GM19238 (cell line): ENCODE measurements around the gene KRTAP19-4.
"Not testable (repeated sequence)": the region's sequence is repeated elsewhere in the genome, so short reads cannot be mapped to it uniquely, and the experiment has no call there.

Source experiments
- DNase-seq: peaks from one replicate; pipeline ENCODE4 v3.0.0; 2011; ENCODE audit warnings: low spot score; ENCODE audit not compliant: insufficient read length

Gene KRTAP19-4

GRCh38 chr21:30497065-30497464 is at the start of gene KRTAP19-4:
TSS of gene KRTAP19-4 (minus strand) at chr21:30497165. CDS start at chr21:30497110, 55 bp downstream.
- DNase-seq = no peak

DNA sequence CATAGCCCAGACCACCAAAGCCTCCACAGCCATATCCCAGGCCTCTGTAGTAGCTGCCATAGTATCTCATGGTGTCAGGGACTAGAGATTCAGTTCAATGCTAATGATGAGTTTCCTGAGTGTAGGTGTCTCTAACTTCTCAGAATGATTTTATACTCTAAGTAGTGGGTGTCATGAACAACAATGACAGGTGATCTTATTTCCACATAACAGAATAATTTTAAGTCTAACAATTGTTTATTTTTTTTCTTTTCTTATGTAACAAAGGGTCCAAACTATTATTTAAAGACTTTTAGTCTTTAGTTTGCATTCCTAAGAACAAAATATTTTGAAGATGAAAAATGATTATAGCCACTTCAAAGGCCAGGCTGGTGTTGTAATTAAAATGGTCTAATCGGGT is 44.8 kb upstream of the KRTAP19-4 start, which contains the start of gene KRTAP19-6:
KRTAP19-6 (minus strand) TSS at position 101 of the 400 bp plus-strand sequence; CDS start at position 70, 31 bp downstream.
- DNase-seq = no peak

DNA sequence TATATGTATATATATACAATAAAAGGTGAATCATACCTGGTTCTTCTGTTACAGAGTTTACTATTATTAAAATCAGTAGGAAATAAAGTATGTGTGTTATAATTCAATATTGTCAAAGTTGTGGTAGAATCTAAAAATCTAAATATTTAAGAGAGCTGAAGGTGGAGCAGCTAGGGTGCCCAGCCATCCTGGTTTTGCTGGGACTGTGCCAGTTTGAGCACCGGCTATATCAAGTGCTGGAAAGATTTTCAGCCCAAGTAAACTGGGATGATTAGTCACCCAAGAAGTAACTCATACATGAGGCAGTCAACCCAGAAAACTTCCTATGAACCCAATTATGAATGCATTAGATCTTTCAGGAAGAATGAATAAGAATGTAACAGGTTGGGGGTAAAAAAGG is 21.9 kb upstream of the KRTAP19-4 start:
- no peak for DNase-seq

DNA sequence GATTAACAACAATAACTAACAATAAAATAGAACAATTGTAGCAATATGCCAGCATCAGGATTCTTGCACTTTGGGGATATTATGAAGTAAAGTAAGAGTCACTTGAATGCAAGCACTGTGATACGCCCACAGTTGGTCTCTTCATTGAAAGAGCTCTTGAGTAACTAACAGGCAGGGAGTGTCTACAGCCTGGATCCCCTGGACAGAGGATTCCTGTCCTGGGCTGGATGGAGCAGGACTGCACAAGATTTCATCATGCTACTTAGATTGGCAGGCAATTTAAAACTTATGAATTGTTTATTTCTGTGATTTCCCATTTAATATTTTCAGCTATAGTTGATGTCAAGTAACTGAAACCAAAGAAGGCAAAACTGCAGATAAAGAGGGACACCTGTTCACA is 18.7 kb upstream of the KRTAP19-4 start:
- no peak for DNase-seq

GRCh38 chr21:30505621-30506205 is 8.7 kb upstream of the KRTAP19-4 start:
- not testable (repeated sequence) for DNase-seq

DNA sequence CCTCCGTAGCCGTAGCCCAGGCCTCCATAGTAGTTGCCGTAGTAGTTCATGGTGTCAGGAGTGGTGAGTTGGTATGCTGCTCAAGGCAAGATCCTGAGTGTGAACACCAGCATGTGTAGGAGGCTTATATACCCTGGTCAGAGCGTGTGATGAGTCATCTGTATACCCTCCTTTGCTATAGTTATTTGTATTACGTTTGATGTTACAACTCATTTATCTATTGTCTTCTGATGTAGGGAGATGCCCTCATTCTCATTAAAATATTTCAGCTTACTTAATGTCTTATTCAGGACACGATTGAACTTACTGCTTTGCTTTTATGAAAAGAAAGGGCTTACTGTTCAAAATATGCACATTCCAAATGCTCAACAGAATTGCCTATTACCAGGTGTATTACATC is 5.1 kb upstream of the KRTAP19-4 start, which contains the start of gene KRTAP19-5:
KRTAP19-5 (minus strand) TSS at position 101 of the 400 bp plus-strand sequence; CDS start at position 50, 51 bp downstream.
- no peak for DNase-seq

DNA sequence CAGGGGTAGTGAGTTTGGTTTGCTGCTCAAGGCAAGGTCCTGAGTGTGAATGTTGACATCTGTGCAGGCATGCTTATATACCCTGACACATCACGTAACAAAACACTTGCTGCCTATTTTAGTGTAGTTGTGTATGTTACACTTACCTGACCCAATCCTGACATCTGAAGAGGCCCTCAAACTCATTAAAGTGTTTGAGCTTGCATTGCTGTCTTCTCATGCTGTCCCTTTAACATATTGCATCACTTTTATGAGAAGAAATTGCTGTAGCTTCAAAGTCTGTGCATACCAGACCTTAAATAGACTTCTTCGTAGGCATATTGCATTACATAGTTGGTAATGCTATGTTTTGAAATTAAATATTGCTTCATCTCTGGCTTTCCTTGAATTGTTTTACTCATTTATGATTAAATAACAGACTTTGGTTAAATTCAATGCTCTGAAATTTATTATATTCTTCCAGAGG is 5.0 kb downstream of the KRTAP19-4 start, which contains the start of gene KRTAP19-3:
KRTAP19-3 (minus strand) TSS at position 51 of the 466 bp plus-strand sequence. CDS start 56 bp downstream, outside the sequence.
- DNase-seq = no peak

DNA sequence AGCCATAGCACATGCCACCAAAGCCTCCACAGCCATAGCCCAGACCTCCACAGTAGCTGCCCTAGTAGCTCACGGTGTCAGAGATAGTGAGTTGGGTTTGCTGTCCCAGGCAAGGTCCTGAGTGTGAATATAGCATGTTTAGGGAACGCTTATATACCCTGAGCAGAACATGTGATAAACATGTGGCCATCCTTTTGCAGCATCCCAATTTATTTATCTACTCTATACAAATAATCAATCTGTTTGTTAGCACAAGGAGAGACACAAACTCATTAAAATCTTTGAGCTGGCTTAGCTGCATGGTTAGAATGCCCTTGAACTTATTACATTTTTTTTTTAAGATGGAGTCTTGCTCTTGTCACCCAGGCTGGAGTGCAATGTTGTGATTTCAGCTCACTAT is 9.6 kb downstream of the KRTAP19-4 start, which contains the start of gene KRTAP19-2:
KRTAP19-2 (minus strand) TSS at position 101 of the 400 bp plus-strand sequence; CDS start at position 13, 88 bp downstream.
- DNase-seq = no peak

DNA sequence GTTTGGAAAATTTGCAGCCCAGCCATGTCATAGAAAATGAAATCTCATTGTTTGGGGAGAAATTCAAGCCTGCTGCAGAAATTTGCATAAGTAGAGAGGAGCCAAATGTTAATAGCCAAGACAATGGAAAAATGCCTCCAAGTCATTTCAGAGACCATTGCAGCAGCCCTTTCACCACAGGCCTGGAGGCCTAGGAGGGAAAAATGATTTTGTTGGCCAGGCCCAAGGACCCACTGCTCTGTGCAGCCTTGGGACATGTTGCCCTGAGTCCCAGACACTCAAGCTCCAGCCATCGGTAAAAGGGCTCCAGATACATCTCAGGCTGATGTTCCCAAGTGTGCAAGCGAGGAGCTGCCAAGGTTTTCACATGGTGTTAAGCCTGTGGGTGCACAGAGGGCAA is 10.8 kb downstream of the KRTAP19-4 start:
- DNase-seq = no peak

DNA sequence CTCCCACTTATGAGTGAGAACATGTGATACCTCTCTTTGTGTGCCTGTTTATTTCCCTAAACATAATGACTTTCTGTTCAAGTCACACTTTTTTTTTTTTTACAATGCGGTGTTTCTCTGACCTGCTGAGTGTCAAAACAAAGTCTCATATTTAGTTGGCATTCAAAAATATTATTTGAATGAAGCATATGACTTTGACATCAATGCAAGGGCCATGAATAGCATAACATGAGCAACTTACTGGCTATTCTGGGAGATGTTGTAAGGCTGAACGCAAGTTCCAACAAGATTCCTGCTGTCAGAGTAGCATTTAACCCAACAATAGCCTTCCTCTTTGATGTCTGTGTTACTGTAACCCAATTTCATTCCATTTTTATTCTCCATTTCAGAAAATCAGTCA is 14.8 kb downstream of the KRTAP19-4 start:
- no peak for DNase-seq

DNA sequence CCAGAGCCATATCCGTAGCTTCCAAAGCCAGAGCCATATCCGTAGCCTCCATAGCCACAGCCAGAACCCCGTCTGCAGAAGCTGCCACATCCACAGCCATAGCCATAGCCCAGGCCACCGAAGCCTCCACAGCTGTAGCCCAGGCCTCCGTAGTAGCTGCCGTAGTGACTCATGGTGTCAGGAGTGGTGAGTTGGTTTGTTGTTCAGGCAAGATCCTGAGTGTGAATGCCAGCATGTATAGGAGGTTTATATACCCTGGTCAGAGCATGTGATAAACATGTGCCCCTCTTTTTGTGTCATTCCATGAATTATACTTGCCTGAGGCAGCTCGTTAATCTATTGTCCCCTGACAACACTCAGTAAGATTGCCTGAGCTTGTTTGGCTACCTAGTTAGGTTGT is 16.8 kb downstream of the KRTAP19-4 start, which contains the start of gene KRTAP19-1:
KRTAP19-1 (minus strand) TSS at position 223 of the 400 bp plus-strand sequence; CDS start at position 173, 50 bp downstream.
- no peak for DNase-seq

DNA sequence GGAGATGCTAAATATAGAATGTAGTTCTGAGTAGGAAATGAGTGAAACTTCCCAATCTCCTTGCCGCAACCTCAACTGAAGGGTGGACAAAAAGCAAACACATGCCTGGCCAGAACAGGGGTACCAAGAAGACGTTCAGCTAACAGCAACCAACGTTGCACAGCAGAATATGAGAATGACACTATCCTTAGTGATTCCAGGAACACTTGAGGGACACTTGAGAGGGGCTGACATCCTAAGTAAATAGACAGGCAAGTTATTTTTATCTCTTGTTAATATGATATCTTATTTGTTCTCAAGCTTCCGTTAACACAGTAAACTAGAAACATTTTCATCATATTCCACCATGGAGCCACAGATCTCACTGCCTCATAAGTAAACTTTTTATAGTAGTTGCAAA is 17.7 kb downstream of the KRTAP19-4 start:
- DNase-seq = no peak

GRCh38 chr21:30478004-30478403 is 19.0 kb downstream of the KRTAP19-4 start:
- DNase-seq = no peak

DNA sequence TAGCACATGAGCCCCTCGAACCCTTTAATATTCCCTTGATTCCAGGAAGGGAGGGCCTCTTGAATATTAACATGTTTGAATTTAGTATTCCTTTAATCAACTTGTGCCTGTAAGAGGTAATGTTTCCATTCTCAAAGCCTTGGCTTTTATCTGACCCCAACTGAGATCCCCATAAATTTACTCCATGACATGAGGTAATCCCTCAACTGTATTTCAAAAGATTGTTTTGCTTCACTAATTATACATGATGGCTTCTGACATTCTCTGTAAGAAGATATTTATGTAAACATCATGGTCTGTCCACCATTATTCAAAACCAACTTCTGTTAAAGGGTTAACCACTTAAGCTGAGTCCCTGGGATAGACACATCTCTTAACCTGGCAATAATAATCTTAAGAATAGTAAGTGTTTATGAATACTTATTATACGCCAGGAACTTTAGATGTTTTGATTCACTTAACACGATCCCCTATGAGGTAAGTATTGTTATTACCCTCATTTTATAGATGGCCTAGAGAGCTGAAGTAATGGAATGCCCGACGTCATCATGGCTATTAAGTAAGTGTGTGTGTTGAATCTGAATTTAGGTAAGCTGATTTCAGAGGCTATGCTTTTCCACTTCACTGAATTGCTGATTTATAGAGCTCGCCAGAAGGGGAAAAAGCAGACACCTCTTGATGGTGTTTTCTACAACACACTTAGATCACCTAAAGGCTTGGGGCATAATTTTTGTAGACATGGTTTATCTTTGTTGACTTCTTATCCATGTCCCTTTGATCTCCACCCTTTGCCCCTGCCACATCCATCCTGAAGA is 27.9 kb downstream of the KRTAP19-4 start:
- DNase-seq = no peak

- DNase-seq = no peak
Observed at GRCh38 chr21:30463713-30464112, 33.3 kb downstream of the KRTAP19-4 start.

- DNase-seq = no peak
Observed at GRCh38 chr21:30448514-30448913, 48.5 kb downstream of the KRTAP19-4 start.

DNA sequence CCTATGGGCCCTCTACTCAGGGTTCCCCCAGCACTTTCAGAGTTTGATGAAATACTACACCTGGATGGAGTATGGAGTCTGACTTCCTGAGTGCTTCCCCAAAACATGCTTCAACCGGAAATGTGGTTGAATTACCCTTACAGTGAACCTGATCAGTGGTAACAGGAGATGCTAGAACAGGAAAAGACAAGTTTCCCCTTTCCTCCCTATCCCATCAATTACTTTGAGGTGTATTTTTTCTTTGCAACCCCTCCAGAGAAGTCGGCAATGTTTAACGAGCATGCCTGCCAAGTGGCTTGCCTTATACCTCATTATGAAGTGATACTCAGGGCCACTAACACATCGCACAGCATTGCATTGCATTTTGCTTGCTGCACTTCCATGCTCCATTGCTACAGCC is 49.9 kb downstream of the KRTAP19-4 start:
- no peak for DNase-seq
